ENCODE results near the gene MBNL2. TPM values are rescaled to one million over a fixed set of nuclear protein-coding genes. Genes with fewer than 3 reads are reported as not detected.

Gene MBNL2
- total RNA-seq, 2 experiments from 2014 or later: 16.8 to 18.8 TPM

GRCh38 chr13:97284558-97284957, 62.4 kb downstream of the MBNL2 start:
- Mint-ChIP-seq H3K4me3 (no peak overlapping the region), H3K27ac (no peak overlapping the region), H3K27me3 (ENCODE audit: low read depth) (no peaks in the 10 kb centered on the region), H3K4me1 (ENCODE audit: low read depth) (peaks cover 35% of the 10 kb centered on the region), H3K9me3 (no peaks in the 10 kb centered on the region), H3K36me3 (ENCODE audit: low read depth) (peaks cover 2% of the 10 kb centered on the region)
- no peak for DNase-seq
- CTCF ChIA-PET: no interaction called here
- intact Hi-C loops (cut with micrococcal nuclease): no loop called here

GRCh38 chr13:97285221-97285955, 63.3 kb downstream of the MBNL2 start:
- H3K9me3 Mint-ChIP-seq: no peaks in the 10 kb centered on the region
- peaks cover 35% of the 10 kb centered on the region for H3K4me1 Mint-ChIP-seq (ENCODE audit: low read depth)
- peaks cover 2% of the 10 kb centered on the region for H3K36me3 Mint-ChIP-seq (ENCODE audit: low read depth)
- CTCF ChIA-PET: interaction anchor here (0.7 kb wide), 1 partner anchor 62 kb away, joined by 3 read pairs; no protein-coding TSS in a partner anchor
- no peak overlapping the region for H3K27ac Mint-ChIP-seq
- no peaks in the 10 kb centered on the region for H3K27me3 Mint-ChIP-seq (ENCODE audit: low read depth)
- H3K4me3 Mint-ChIP-seq: no peak overlapping the region
- DNase-seq: no peak
- intact Hi-C loops (cut with micrococcal nuclease): no loop called here

DNA sequence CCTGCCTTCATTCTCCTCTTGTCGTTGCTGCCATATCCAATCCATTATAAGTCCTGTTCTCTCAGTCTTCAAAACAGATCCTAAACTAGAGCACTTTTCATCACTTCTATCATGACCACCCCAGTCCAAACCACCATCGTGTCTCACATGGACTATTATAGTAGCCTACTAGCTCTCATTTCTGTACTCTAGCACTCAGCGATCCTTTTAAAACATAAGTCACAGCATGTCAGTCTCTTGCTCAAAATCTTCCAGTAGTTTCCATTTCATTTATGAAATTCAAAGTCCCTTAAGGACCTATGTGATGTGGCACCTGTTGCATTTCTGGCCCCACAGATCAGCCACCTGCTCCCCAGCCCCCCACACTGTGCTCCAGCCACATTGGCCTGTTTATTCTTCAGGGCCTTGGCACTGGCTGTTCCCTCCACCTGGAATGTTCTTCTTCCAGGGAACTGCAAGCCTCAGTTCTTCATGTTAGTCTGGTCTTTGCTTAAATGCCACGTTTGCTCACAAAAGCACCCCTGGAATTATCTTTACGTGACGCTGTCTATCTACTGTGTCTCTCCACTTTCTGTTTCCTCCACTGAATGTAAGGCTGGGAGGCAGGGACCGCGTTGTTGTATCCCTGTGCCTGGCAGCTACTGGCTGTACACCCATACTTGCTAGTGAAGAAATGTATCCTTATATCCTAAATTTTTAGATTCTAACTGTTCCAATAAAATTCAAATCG, 64.3 kb downstream of the MBNL2 start:
- no peaks in the 10 kb centered on the region for H3K9me3 Mint-ChIP-seq
- intact Hi-C loops (cut with micrococcal nuclease): no loop called here
- CTCF ChIA-PET: no interaction called here
- H3K4me3 Mint-ChIP-seq: no peak overlapping the region
- H3K36me3 Mint-ChIP-seq (ENCODE audit: low read depth): peaks cover 2% of the 10 kb centered on the region
- DNase-seq: no peak
- no peak overlapping the region for H3K27ac Mint-ChIP-seq
- no peaks in the 10 kb centered on the region for H3K27me3 Mint-ChIP-seq (ENCODE audit: low read depth)
- peaks cover 36% of the 10 kb centered on the region for H3K4me1 Mint-ChIP-seq (ENCODE audit: low read depth)

- Mint-ChIP-seq H3K4me1 (ENCODE audit: low read depth) (peaks cover 36% of the 10 kb centered on the region), H3K27me3 (ENCODE audit: low read depth) (no peaks in the 10 kb centered on the region), H3K4me3 (no peak overlapping the region), H3K36me3 (ENCODE audit: low read depth) (peaks cover 2% of the 10 kb centered on the region), H3K27ac (no peak overlapping the region), H3K9me3 (no peaks in the 10 kb centered on the region)
- no peak for DNase-seq
- CTCF ChIA-PET: no interaction called here
- intact Hi-C loops (cut with micrococcal nuclease): no loop called here
Observed at GRCh38 chr13:97287047-97287383, 64.9 kb downstream of the MBNL2 start.

DNA sequence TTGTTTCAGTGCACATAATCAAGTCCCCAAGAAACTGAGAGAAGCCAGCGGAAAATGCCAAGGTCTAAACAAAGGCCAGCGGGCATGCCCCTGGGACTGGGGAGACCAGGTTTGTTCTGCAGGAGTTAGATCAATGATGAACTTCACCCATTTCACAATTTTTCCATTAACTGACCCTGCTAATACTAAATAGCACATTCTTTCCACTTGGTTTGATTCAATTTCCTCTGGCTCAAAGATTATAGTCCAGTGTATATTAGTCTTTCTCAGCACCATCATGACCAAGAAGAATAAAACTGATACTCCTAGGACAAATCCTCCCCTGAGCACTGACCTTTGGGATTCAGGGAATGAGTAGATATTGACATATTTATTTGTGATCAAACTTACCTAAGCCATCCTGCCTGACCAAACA, 66.4 kb downstream of the MBNL2 start:
- no peak for DNase-seq
- H3K4me3 Mint-ChIP-seq: no peak overlapping the region
- H3K36me3 Mint-ChIP-seq (ENCODE audit: low read depth): peaks cover 3% of the 10 kb centered on the region
- no peaks in the 10 kb centered on the region for H3K9me3 Mint-ChIP-seq
- intact Hi-C loops (cut with micrococcal nuclease): no loop called here
- H3K27ac Mint-ChIP-seq: no peak overlapping the region
- H3K27me3 Mint-ChIP-seq (ENCODE audit: low read depth): no peaks in the 10 kb centered on the region
- CTCF ChIA-PET: no interaction called here
- H3K4me1 Mint-ChIP-seq (ENCODE audit: low read depth): peaks cover 32% of the 10 kb centered on the region

DNA sequence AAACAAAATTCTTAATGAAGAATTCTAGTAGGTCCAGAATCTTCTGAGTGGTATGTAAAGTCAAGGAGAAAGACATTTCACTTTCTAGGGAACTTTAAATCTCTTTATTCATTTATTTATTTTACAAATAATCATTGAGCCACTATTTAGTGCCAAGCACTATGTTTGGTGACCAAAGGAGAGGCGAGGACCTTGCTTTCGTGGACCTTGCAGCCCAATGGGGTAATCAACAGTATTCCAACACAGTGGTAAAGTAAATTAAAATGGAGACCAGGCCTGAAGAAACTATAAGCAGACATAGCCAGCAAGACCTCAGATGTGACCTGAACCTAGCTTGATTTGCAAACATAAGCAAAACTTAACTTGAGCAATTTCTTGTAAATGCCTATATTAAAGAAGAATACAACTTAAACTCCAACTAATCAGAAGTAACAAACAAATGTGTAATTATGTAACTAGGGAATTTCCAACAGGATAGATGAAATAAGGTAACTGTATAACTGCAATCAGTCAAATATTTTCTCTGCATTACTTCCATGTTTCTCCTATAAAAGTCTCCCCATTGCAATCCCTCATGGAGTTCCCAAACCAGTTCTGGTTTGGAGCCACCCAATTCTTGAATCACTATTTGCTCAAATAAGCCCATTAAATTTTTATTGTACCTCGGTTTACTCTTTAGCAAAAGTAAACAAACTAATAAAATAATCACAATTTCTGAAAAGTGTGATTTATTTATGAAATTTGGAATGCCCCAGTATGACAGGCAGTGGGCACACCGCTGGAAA, 67.6 kb downstream of the MBNL2 start:
- intact Hi-C loops (cut with micrococcal nuclease): loop anchor here (1.0 kb wide), 1 partner anchor 67 kb away; the partner anchor contains the start of gene MBNL2
- H3K27me3 Mint-ChIP-seq (ENCODE audit: low read depth): no peaks in the 10 kb centered on the region
- no peaks in the 10 kb centered on the region for H3K9me3 Mint-ChIP-seq
- H3K27ac Mint-ChIP-seq: peak overlapping the region; percentile 60
- peaks cover 34% of the 10 kb centered on the region for H3K4me1 Mint-ChIP-seq (ENCODE audit: low read depth)
- peaks cover 2% of the 10 kb centered on the region for H3K36me3 Mint-ChIP-seq (ENCODE audit: low read depth)
- DNase-seq: no peak
- CTCF ChIA-PET: no interaction called here
- H3K4me3 Mint-ChIP-seq: no peak overlapping the region

- Mint-ChIP-seq H3K9me3 (no peaks in the 10 kb centered on the region), H3K27me3 (ENCODE audit: low read depth) (no peaks in the 10 kb centered on the region), H3K4me1 (ENCODE audit: low read depth) (peaks cover 31% of the 10 kb centered on the region), H3K4me3 (no peak overlapping the region), H3K36me3 (ENCODE audit: low read depth) (peaks cover 5% of the 10 kb centered on the region), H3K27ac (no peak overlapping the region)
- DNase-seq: no peak
- CTCF ChIA-PET: interaction anchor here (0.7 to 3.2 kb wide), 2 partner anchors 73 to 185 kb away, joined by 3 to 10 read pairs; partner anchors contain the start of gene MBNL2
- intact Hi-C loops (cut with micrococcal nuclease): no loop called here
Observed at GRCh38 chr13:97295283-97296182, 73.4 kb downstream of the MBNL2 start.

DNA sequence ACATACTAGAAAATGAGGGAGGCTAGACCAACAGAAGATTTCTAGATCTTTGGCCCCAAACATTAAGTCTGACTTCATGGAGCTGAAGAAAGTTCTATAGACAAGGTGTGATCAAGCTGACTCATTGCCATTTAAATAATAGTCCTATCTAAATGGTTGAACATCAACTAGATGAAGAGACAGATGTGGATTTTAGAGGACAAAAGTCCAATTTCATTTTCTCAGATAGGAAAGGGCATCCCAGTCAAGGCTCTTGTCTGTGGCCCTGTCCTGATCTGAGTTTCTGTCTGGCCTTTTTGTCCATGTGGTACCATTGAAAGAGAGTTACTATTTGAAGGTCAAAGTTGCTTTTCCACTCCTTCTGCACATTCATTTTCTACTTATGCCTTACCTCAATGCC, 74.6 kb downstream of the MBNL2 start:
- no peak overlapping the region for H3K4me3 Mint-ChIP-seq
- H3K9me3 Mint-ChIP-seq: no peaks in the 10 kb centered on the region
- CTCF ChIA-PET: interaction anchor here (3.2 kb wide), 1 partner anchor 186 kb away, joined by 10 read pairs; no protein-coding TSS in a partner anchor
- DNase-seq: no peak
- H3K27ac Mint-ChIP-seq: no peak overlapping the region
- H3K36me3 Mint-ChIP-seq (ENCODE audit: low read depth): peaks cover 5% of the 10 kb centered on the region
- intact Hi-C loops (cut with micrococcal nuclease): no loop called here
- H3K27me3 Mint-ChIP-seq (ENCODE audit: low read depth): no peaks in the 10 kb centered on the region
- H3K4me1 Mint-ChIP-seq (ENCODE audit: low read depth): peaks cover 26% of the 10 kb centered on the region

- H3K4me1 Mint-ChIP-seq (ENCODE audit: low read depth): peaks cover 24% of the 10 kb centered on the region
- H3K36me3 Mint-ChIP-seq (ENCODE audit: low read depth): peaks cover 3% of the 10 kb centered on the region
- intact Hi-C loops (cut with micrococcal nuclease): no loop called here
- no peak overlapping the region for H3K4me3 Mint-ChIP-seq
- H3K9me3 Mint-ChIP-seq: no peaks in the 10 kb centered on the region
- DNase-seq: no peak
- CTCF ChIA-PET: interaction anchor here (0.6 to 3.2 kb wide), 2 partner anchors 75 to 188 kb away, joined by 3 to 10 read pairs; no protein-coding TSS in a partner anchor
- no peaks in the 10 kb centered on the region for H3K27me3 Mint-ChIP-seq (ENCODE audit: low read depth)
- H3K27ac Mint-ChIP-seq: no peak overlapping the region
Observed at GRCh38 chr13:97298816-97299215, 76.7 kb downstream of the MBNL2 start.

- peaks cover 1% of the 10 kb centered on the region for H3K36me3 Mint-ChIP-seq (ENCODE audit: low read depth)
- CTCF ChIA-PET: no interaction called here
- no peak overlapping the region for H3K27ac Mint-ChIP-seq
- intact Hi-C loops (cut with micrococcal nuclease): no loop called here
- H3K4me1 Mint-ChIP-seq (ENCODE audit: low read depth): peaks cover 7% of the 10 kb centered on the region
- H3K4me3 Mint-ChIP-seq: no peak overlapping the region
- no peaks in the 10 kb centered on the region for H3K27me3 Mint-ChIP-seq (ENCODE audit: low read depth)
- no peaks in the 10 kb centered on the region for H3K9me3 Mint-ChIP-seq
- DNase-seq: no peak
Observed at GRCh38 chr13:97300871-97301270, 78.7 kb downstream of the MBNL2 start.

GRCh38 chr13:97301382-97302095, 79.4 kb downstream of the MBNL2 start:
- no peak overlapping the region for H3K27ac Mint-ChIP-seq
- no peaks in the 10 kb centered on the region for H3K9me3 Mint-ChIP-seq
- no peak overlapping the region for H3K4me3 Mint-ChIP-seq
- no peak for DNase-seq
- CTCF ChIA-PET: interaction anchor here (1.0 kb wide), 1 partner anchor 56 kb away, joined by 3 read pairs; no protein-coding TSS in a partner anchor
- H3K36me3 Mint-ChIP-seq (ENCODE audit: low read depth): peaks cover 6% of the 10 kb centered on the region
- no peaks in the 10 kb centered on the region for H3K27me3 Mint-ChIP-seq (ENCODE audit: low read depth)
- peaks cover 5% of the 10 kb centered on the region for H3K4me1 Mint-ChIP-seq (ENCODE audit: low read depth)
- intact Hi-C loops (cut with micrococcal nuclease): no loop called here
